ENCODE measurements around the gene POM121L12. TPM values are rescaled to one million over a fixed set of nuclear protein-coding genes. Genes with fewer than 3 reads are reported as not detected.

Gene POM121L12
- total RNA-seq, result not detected
- not detected for polyA plus RNA-seq (ENCODE audit: insufficient read depth in 1 of 8, insufficient read length in 8 of 8, low replicate concordance in 1 of 8)
- long read RNA-seq, donor 1, result 0 reads
- long read RNA-seq, donor 2, result 0 reads
- long read RNA-seq, donor 3, result 0 reads
- long read RNA-seq, donor 4, result 0 reads
- long read RNA-seq, donor 5, result 0 reads
- long read RNA-seq, donor 6, result 0 reads
- long read RNA-seq, donor 7, result 0 reads
- long read RNA-seq, donor 8, result 0 reads
- long read RNA-seq, donor 9, result 0 reads
- long read RNA-seq, donor 10, result 0 reads
- long read RNA-seq, donor 11, result 0 reads

GRCh38 chr7:53035499-53036412, at the start of gene POM121L12:
Gene POM121L12, plus strand, starts transcription at chr7:53035633. Its CDS starts 39 bp downstream, at chr7:53035672.
- no peak for DNase-seq
- no peak within 1 kb of the TSS for H3K4me3 ChIP-seq (ENCODE audit: low read length)
- H3K27me3 ChIP-seq (ENCODE audit: control insufficient read depth, insufficient read depth, low read length), result no peaks in the 10 kb centered on the region
- no peaks in the 10 kb centered on the region for H3K4me1 ChIP-seq (ENCODE audit: control insufficient read depth, insufficient read depth, low read length)
- H3K36me3 ChIP-seq (ENCODE audit: control insufficient read depth, insufficient read depth, low read length), result no peaks in the 10 kb centered on the region
- no peaks in the 10 kb centered on the region for H3K9me3 ChIP-seq (replicated peaks; ENCODE audit: control insufficient read depth, low read depth, low read length)
- no peak within 1 kb of the TSS for H3K27ac ChIP-seq (ENCODE audit: low read length)
- 95% methylated on average over 58 of the region's 59 CpGs for WGBS (ENCODE audit: insufficient coverage)

- Histone ChIP-seq H3K9me3 (replicated peaks; ENCODE audit: control insufficient read depth, low read depth, low read length) (no peaks in the 10 kb centered on the region), H3K36me3 (ENCODE audit: control insufficient read depth, insufficient read depth, low read length) (no peaks in the 10 kb centered on the region), H3K4me3 (ENCODE audit: low read length) (no peak overlapping the region), H3K27ac (ENCODE audit: low read length) (no peak overlapping the region), H3K27me3 (ENCODE audit: control insufficient read depth, insufficient read depth, low read length) (no peaks in the 10 kb centered on the region), H3K4me1 (ENCODE audit: control insufficient read depth, insufficient read depth, low read length) (no peaks in the 10 kb centered on the region)
- peak; percentile 11 for DNase-seq
Measured at GRCh38 chr7:52992001-52992400, 43.4 kb upstream of the POM121L12 start.

- Histone ChIP-seq H3K27me3 (ENCODE audit: control insufficient read depth, insufficient read depth, low read length) (no peaks in the 10 kb centered on the region), H3K9me3 (replicated peaks; ENCODE audit: control insufficient read depth, low read depth, low read length) (no peaks in the 10 kb centered on the region), H3K4me3 (ENCODE audit: low read length) (no peak overlapping the region), H3K4me1 (ENCODE audit: control insufficient read depth, insufficient read depth, low read length) (no peaks in the 10 kb centered on the region), H3K36me3 (ENCODE audit: control insufficient read depth, insufficient read depth, low read length) (no peaks in the 10 kb centered on the region), H3K27ac (ENCODE audit: low read length) (no peak overlapping the region)
- peak; percentile 84 for DNase-seq
- WGBS (ENCODE audit: insufficient coverage), result 20% methylated on average over 1 of the region's 4 CpGs
Measured at GRCh38 chr7:52992479-52993162, 42.8 kb upstream of the POM121L12 start.

GRCh38 chr7:52995676-52996075, 39.8 kb upstream of the POM121L12 start:
- Histone ChIP-seq H3K4me1 (ENCODE audit: control insufficient read depth, insufficient read depth, low read length) (no peaks in the 10 kb centered on the region), H3K9me3 (replicated peaks; ENCODE audit: control insufficient read depth, low read depth, low read length) (no peaks in the 10 kb centered on the region), H3K27me3 (ENCODE audit: control insufficient read depth, insufficient read depth, low read length) (no peaks in the 10 kb centered on the region), H3K4me3 (ENCODE audit: low read length) (no peak overlapping the region), H3K27ac (ENCODE audit: low read length) (no peak overlapping the region), H3K36me3 (ENCODE audit: control insufficient read depth, insufficient read depth, low read length) (no peaks in the 10 kb centered on the region)
- no peak for DNase-seq
- no CpG with 5 or more reads among the region's 1 CpG for WGBS (ENCODE audit: insufficient coverage)

GRCh38 chr7:53001221-53001620, 34.2 kb upstream of the POM121L12 start:
- no peaks in the 10 kb centered on the region for H3K36me3 ChIP-seq (ENCODE audit: control insufficient read depth, insufficient read depth, low read length)
- DNase-seq, result peak; percentile 32
- H3K4me1 ChIP-seq (ENCODE audit: control insufficient read depth, insufficient read depth, low read length), result no peaks in the 10 kb centered on the region
- WGBS (ENCODE audit: insufficient coverage), result no CpG with 5 or more reads among the region's 3 CpGs
- H3K27me3 ChIP-seq (ENCODE audit: control insufficient read depth, insufficient read depth, low read length), result no peaks in the 10 kb centered on the region
- H3K27ac ChIP-seq (ENCODE audit: low read length), result no peak overlapping the region
- H3K9me3 ChIP-seq (replicated peaks; ENCODE audit: control insufficient read depth, low read depth, low read length), result peaks cover 5% of the 10 kb centered on the region
- no peak overlapping the region for H3K4me3 ChIP-seq (ENCODE audit: low read length)

- no peak overlapping the region for H3K27ac ChIP-seq (ENCODE audit: low read length)
- H3K4me3 ChIP-seq (ENCODE audit: low read length), result no peak overlapping the region
- DNase-seq, result no peak
- H3K4me1 ChIP-seq (ENCODE audit: control insufficient read depth, insufficient read depth, low read length), result no peaks in the 10 kb centered on the region
- 93% methylated on average over 7 of the region's 7 CpGs for WGBS (ENCODE audit: insufficient coverage)
- H3K36me3 ChIP-seq (ENCODE audit: control insufficient read depth, insufficient read depth, low read length), result no peaks in the 10 kb centered on the region
- H3K9me3 ChIP-seq (replicated peaks; ENCODE audit: control insufficient read depth, low read depth, low read length), result peaks cover 5% of the 10 kb centered on the region
- H3K27me3 ChIP-seq (ENCODE audit: control insufficient read depth, insufficient read depth, low read length), result no peaks in the 10 kb centered on the region
Measured at GRCh38 chr7:53002389-53002788, 33.0 kb upstream of the POM121L12 start.

GRCh38 chr7:53003653-53004445, 31.6 kb upstream of the POM121L12 start:
- Histone ChIP-seq H3K4me1 (ENCODE audit: control insufficient read depth, insufficient read depth, low read length) (no peaks in the 10 kb centered on the region), H3K27ac (ENCODE audit: low read length) (no peak overlapping the region), H3K27me3 (ENCODE audit: control insufficient read depth, insufficient read depth, low read length) (no peaks in the 10 kb centered on the region), H3K36me3 (ENCODE audit: control insufficient read depth, insufficient read depth, low read length) (no peaks in the 10 kb centered on the region), H3K4me3 (ENCODE audit: low read length) (no peak overlapping the region), H3K9me3 (replicated peaks; ENCODE audit: control insufficient read depth, low read depth, low read length) (peaks cover 10% of the 10 kb centered on the region)
- DNase-seq, result no peak
- 94% methylated on average over 27 of the region's 29 CpGs for WGBS (ENCODE audit: insufficient coverage)

GRCh38 chr7:53013925-53014324, 21.5 kb upstream of the POM121L12 start:
- Histone ChIP-seq H3K4me1 (ENCODE audit: control insufficient read depth, insufficient read depth, low read length) (no peaks in the 10 kb centered on the region), H3K27ac (ENCODE audit: low read length) (no peak overlapping the region), H3K4me3 (ENCODE audit: low read length) (no peak overlapping the region), H3K27me3 (ENCODE audit: control insufficient read depth, insufficient read depth, low read length) (no peaks in the 10 kb centered on the region), H3K9me3 (replicated peaks; ENCODE audit: control insufficient read depth, low read depth, low read length) (no peaks in the 10 kb centered on the region), H3K36me3 (ENCODE audit: control insufficient read depth, insufficient read depth, low read length) (no peaks in the 10 kb centered on the region)
- no peak for DNase-seq
- WGBS (ENCODE audit: insufficient coverage), result no CpG with 5 or more reads among the region's 2 CpGs

- Histone ChIP-seq H3K27me3 (ENCODE audit: control insufficient read depth, insufficient read depth, low read length) (no peaks in the 10 kb centered on the region), H3K9me3 (replicated peaks; ENCODE audit: control insufficient read depth, low read depth, low read length) (no peaks in the 10 kb centered on the region), H3K4me3 (ENCODE audit: low read length) (no peak overlapping the region), H3K4me1 (ENCODE audit: control insufficient read depth, insufficient read depth, low read length) (no peaks in the 10 kb centered on the region), H3K27ac (ENCODE audit: low read length) (no peak overlapping the region), H3K36me3 (ENCODE audit: control insufficient read depth, insufficient read depth, low read length) (no peaks in the 10 kb centered on the region)
- 88% methylated on average over 1 of the region's 1 CpG for WGBS (ENCODE audit: insufficient coverage)
- DNase-seq, result no peak
Measured at GRCh38 chr7:53015463-53015862, 20.0 kb upstream of the POM121L12 start.
